ENCODE results near the gene BACH2.

GRCh38 chr6:90230548-90231215 lies 66.0 kb downstream of the BACH2 start:
- TF ChIP-seq CTCF (conservative IDR thresholded peaks at IDR 0.05; ENCODE audit: low read depth in 2 of 2) (no peak), ZNF331 (CRISPR knock-in tag; IDR thresholded peaks at IDR 0.05; ENCODE audit: low read depth) (no peak), EZH2phosphoT487 (IDR thresholded peaks at IDR 0.05; ENCODE audit: unreplicated experiment) (no peak), ETS1 (IDR thresholded peaks at IDR 0.05) (no peak), EZH2 (IDR thresholded peaks at IDR 0.05; ENCODE audit: low read depth, unreplicated experiment) (no peak), JUNB (IDR thresholded peaks at IDR 0.05; ENCODE audit: unreplicated experiment) (no peak), STAT1 (IDR thresholded peaks at IDR 0.05; ENCODE audit: unreplicated experiment) (no peak), REST (IDR thresholded peaks at IDR 0.05; ENCODE audit: unreplicated experiment) (no peak)

Data from GM23338 (cell line).